IMR-90 (cell line): ENCODE data around the gene AKR1C2. TPM values are rescaled to one million over a fixed set of nuclear protein-coding genes. Genes with fewer than 3 reads are reported as not detected.
"Not testable (repeated sequence)": the region's sequence is repeated elsewhere in the genome, so short reads cannot be mapped to it uniquely, and the experiment has no call there.

Source experiments
- ATAC-seq: fragments of 200-7000 bp; cut with Tn5 transposase; 2 replicates; pipeline ENCODE4 v1.9.1; 2020; ENCODE audit warnings: low read depth, mild to moderate bottlenecking, moderate library complexity
- BruUV-seq: library from RNA; stranded (reverse); fragments of 400-500 nt; replicated peaks from 2 replicates; lab custom pipeline; 2021; lab: Mats Ljungman, UMichigan
- CTCF ChIA-PET: fragments of 300-600 bp; formaldehyde crosslinking; extraction: SDS; loops from one replicate; lab custom pipeline; 2021; ENCODE audit warnings: antibody characterized with exemption; lab: Yijun Ruan, JAX
- POLR2A ChIA-PET: fragments of 300-600 bp; sonication (Branson Sonifier 250); formaldehyde crosslinking; loops from one replicate; lab custom pipeline; 2022; ENCODE audit warnings: antibody characterized with exemption; ENCODE audit not compliant: unreplicated experiment; lab: Charles Lee
- DNase-seq: peaks from one replicate; pipeline ENCODE4 v3.0.0; 2013
- H2AFZ ChIP-seq: replicated peaks from 2 replicates; pipeline ENCODE3; 2013; ENCODE audit warnings: low read length, mild to moderate bottlenecking; ENCODE audit not compliant: poor library complexity
- H2AK5ac ChIP-seq: 2 replicates; pipeline ENCODE4 v1.6.1; 2013; ENCODE audit warnings: low read depth, low read length, inconsistent platforms
- H2AK9ac ChIP-seq: replicated peaks from 2 replicates; pipeline ENCODE3; 2013; ENCODE audit warnings: mild to moderate bottlenecking, low read depth, low read length, moderate library complexity; ENCODE audit not compliant: poor library complexity
- H2BK120ac ChIP-seq: 2 replicates; pipeline ENCODE4 v1.6.1; 2013; ENCODE audit warnings: low read depth, low read length, inconsistent platforms
- H2BK15ac ChIP-seq: 3 replicates; pipeline ENCODE4 v1.6.1; 2013; ENCODE audit warnings: low read depth, low read length, inconsistent platforms
- H2BK20ac ChIP-seq: 2 replicates; pipeline ENCODE4 v1.6.1; 2013; ENCODE audit warnings: low read depth, mild to moderate bottlenecking, inconsistent platforms, low read length, moderate library complexity
- H2BK5ac ChIP-seq: 2 replicates; pipeline ENCODE4 v1.6.1; 2013; ENCODE audit warnings: mild to moderate bottlenecking, low read depth, low read length, inconsistent platforms; ENCODE audit not compliant: poor library complexity, severe bottlenecking
- H3K14ac ChIP-seq: replicated peaks from 2 replicates; pipeline ENCODE4 v1.6.1; 2013; ENCODE audit warnings: low read depth, low read length, inconsistent platforms
- H3K18ac ChIP-seq: 2 replicates; pipeline ENCODE4 v1.6.1; 2013; ENCODE audit warnings: low read depth, low read length, control low read depth
- H3K23ac ChIP-seq: 2 replicates; pipeline ENCODE4 v1.6.1; 2013; ENCODE audit warnings: low read depth, low read length, inconsistent platforms
- H3K27ac ChIP-seq: 2 replicates; pipeline ENCODE4 v1.5.1; 2013; ENCODE audit warnings: mild to moderate bottlenecking, control low read depth, low read length; ENCODE audit not compliant: insufficient read depth
- H3K27me3 ChIP-seq: 2 replicates; pipeline ENCODE4 v1.6.1; 2013; ENCODE audit warnings: low read length; ENCODE audit not compliant: control insufficient read depth, insufficient read depth
- H3K36me3 ChIP-seq: 2 replicates; pipeline ENCODE4 v1.6.1; 2013; ENCODE audit warnings: low read length, mixed read lengths; ENCODE audit not compliant: control insufficient read depth, insufficient read depth
- H3K4ac ChIP-seq: 2 replicates; pipeline ENCODE4 v1.6.1; 2013; ENCODE audit warnings: low read depth, low read length, inconsistent platforms
- H3K4me1 ChIP-seq: 2 replicates; pipeline ENCODE4 v1.6.1; 2013; ENCODE audit warnings: low read length, mixed read lengths; ENCODE audit not compliant: control insufficient read depth, insufficient read depth
- H3K4me2 ChIP-seq: 2 replicates; pipeline ENCODE4 v1.6.1; 2013; ENCODE audit warnings: low read depth, mild to moderate bottlenecking, control low read depth, low read length, moderate library complexity
- H3K4me3 ChIP-seq: 2 replicates; pipeline ENCODE4 v1.5.1; 2013; ENCODE audit warnings: low read depth, mild to moderate bottlenecking, control low read depth, low read length, moderate library complexity; ENCODE audit not compliant: insufficient read depth
- H3K56ac ChIP-seq: 2 replicates; pipeline ENCODE4 v1.6.1; 2013; ENCODE audit warnings: low read length, inconsistent platforms; ENCODE audit not compliant: insufficient read depth; ENCODE audit errors: extremely low read depth
- H3K79me1 ChIP-seq, 2 experiments: 2 replicates each; pipeline ENCODE4 v1.6.1; 2013; ENCODE audit warnings: low read length in 2 of 2, inconsistent platforms in 1 of 2, low read depth in 1 of 2
- H3K9ac ChIP-seq: 2 replicates; pipeline ENCODE4 v1.6.1; 2013; ENCODE audit warnings: low read depth, low read length, control low read depth
- H3K9me1 ChIP-seq: 2 replicates; pipeline ENCODE4 v1.6.1; 2013; ENCODE audit warnings: low read length, inconsistent platforms; ENCODE audit not compliant: insufficient read depth
- H3K9me3 ChIP-seq: 2 replicates; pipeline ENCODE4 v1.6.1; 2013; ENCODE audit warnings: low read length; ENCODE audit not compliant: control insufficient read depth, insufficient read depth
- H4K20me1 ChIP-seq: 2 replicates; pipeline ENCODE4 v1.6.1; 2013; ENCODE audit warnings: low read length, inconsistent platforms; ENCODE audit not compliant: insufficient read depth
- H4K5ac ChIP-seq: 2 replicates; pipeline ENCODE4 v1.6.1; 2013; ENCODE audit warnings: mild to moderate bottlenecking, low read depth, low read length, control low read depth
- H4K8ac ChIP-seq, 2 experiments: 2 replicates each; pipeline ENCODE4 v1.6.1; 2013; ENCODE audit warnings: low read depth in 2 of 2, low read length in 2 of 2, control low read depth in 1 of 2, inconsistent platforms in 1 of 2
- H4K91ac ChIP-seq: 2 replicates; pipeline ENCODE4 v1.6.1; 2013; ENCODE audit warnings: low read depth, low read length, inconsistent platforms; ENCODE audit not compliant: insufficient read depth
- WGBS, 2 experiments: methylation state at CpG; one replicate each; pipeline versions ENCODE4 v1.1.5 to v1.1.7; 2013; ENCODE audit warnings: missing lambda C conversion rate in 2 of 2; ENCODE audit not compliant: insufficient read length in 1 of 2; ENCODE audit errors: extremely low coverage in 2 of 2; 5-methylcytosine and 5-hydroxymethylcytosine counted together
- dilution Hi-C: fragments of 300-500 bp; cut with HindIII; formaldehyde crosslinking; loops from one replicate; pipeline ENCODE4 v1.14.3; 2018; ENCODE audit warnings: low sequenced_read_pairs; ENCODE audit not compliant: unreplicated experiment
- in situ Hi-C: fragments of 300-500 bp; cut with MboI; formaldehyde crosslinking; loops from 3 replicates; pipeline ENCODE4 v1.14.3; 2019; ENCODE audit warnings: low sequenced_read_pairs, inconsistent platforms, mixed read lengths
- intact Hi-C: fragments of 100-400 bp; cut with micrococcal nuclease; formaldehyde crosslinking; loops from 2 replicates; pipeline ENCODE4 v1.10.0; 2022
- polyA plus RNA-seq, 3 experiments: library from polyadenylated mRNA; depleted of rRNA; stranded (reverse); fragments of >200 nt; gene quantifications; 2 replicates each; pipeline ENCODE4 v1.2.3, GENCODE V29; 2012; ENCODE audit warnings: low replicate concordance in 1 of 3
- total RNA-seq: library from RNA; depleted of rRNA; stranded (reverse); fragments of >200 nt; gene quantifications from 2 replicates; pipeline ENCODE4 v1.2.3, GENCODE V29; 2012

AKR1C2 gene
- total and polyA plus RNA-seq, 2 of the 4 experiments (the other 2 are of a cell fraction): 0.36 to 1.0 TPM

DNA sequence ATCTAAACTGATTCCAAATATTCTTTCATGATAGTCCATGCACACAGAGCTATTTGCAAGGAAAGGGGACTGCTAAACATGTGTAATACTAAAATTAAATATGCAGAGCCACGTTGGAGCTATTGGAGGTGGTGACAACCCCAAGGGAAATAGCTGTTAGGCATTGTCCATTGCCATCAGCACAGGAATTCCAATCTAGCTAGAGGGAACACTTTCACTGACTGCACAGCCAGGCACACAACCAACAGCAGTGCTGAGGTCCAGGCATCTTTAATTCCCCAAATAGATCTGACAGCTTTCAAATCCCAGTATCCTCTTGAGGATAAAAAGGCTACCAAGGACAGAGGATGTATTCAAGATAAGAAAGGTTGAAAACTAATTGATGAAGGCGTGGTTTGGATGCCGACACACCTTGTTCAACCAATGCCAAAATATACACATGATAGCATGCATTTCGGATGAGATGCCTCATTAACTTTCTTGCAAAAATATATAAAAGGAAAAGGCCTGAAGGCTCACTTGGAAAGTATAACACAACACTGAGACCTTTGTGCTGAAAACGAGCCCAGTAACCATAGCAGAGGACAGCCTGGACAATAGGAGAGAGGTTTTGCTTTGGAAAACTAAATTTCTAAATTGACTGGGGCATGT lies 52.0 kb downstream of the AKR1C2 start:
- dilution Hi-C loops, ATAC-seq: not testable (repeated sequence)
- CTCF ChIA-PET: interaction anchor here (1.2 kb wide), 1 partner anchor 102 kb away, joined by 5 read pairs; no protein-coding TSS in a partner anchor

More for the DNA sequence above, 52.0 kb downstream of the AKR1C2 start:
- H2BK15ac ChIP-seq, intact Hi-C loops, H3K14ac ChIP-seq, H4K5ac ChIP-seq, H2AFZ ChIP-seq, H3K79me1 ChIP-seq, H4K20me1 ChIP-seq, H2BK120ac ChIP-seq, H3K27ac ChIP-seq, H3K56ac ChIP-seq, H3K9ac ChIP-seq, DNase-seq, H3K9me1 ChIP-seq, H3K4me3 ChIP-seq, H2AK9ac ChIP-seq, H2BK20ac ChIP-seq, H2AK5ac ChIP-seq, H2BK5ac ChIP-seq, in situ Hi-C loops, H3K18ac ChIP-seq, BruUV-seq, H3K4me2 ChIP-seq, H3K27me3 ChIP-seq, H3K4ac ChIP-seq, H4K8ac ChIP-seq, H3K23ac ChIP-seq, H3K9me3 ChIP-seq, H3K36me3 ChIP-seq, POLR2A ChIA-PET, H4K91ac ChIP-seq: not testable (repeated sequence)
- 29% methylated on average over 1 of the region's 5 CpGs; no CpG with 5 or more reads in 1 of the 2 experiments for WGBS, 2 experiments
- H3K4me1 ChIP-seq: peaks cover 12% of the 10 kb centered on the region
